ENCODE measurements around the gene DHRS12.

Gene DHRS12

GRCh38 chr13:51805925-51806324 is 2.0 kb upstream of the DHRS12 start:
- no peak for DNase-seq

GRCh38 chr13:51805313-51805712 is 1.4 kb upstream of the DHRS12 start:
- no peak for DNase-seq

- peak; percentile 38 for DNase-seq
These were observed 571 bp upstream of the DHRS12 start for GRCh38 chr13:51804295-51805172.

- no peak for DNase-seq
These were observed 1.1 kb downstream of the DHRS12 start for GRCh38 chr13:51802631-51803418.

GRCh38 chr13:51801631-51802099 is 2.3 kb downstream of the DHRS12 start:
- DNase-seq, result no peak

GRCh38 chr13:51800486-51800885 is 3.5 kb downstream of the DHRS12 start:
- no peak for DNase-seq

GRCh38 chr13:51799261-51799660 is 4.7 kb downstream of the DHRS12 start:
- DNase-seq, result no peak

GRCh38 chr13:51797664-51798488 is 6.1 kb downstream of the DHRS12 start:
- peak; percentile 44 for DNase-seq

GRCh38 chr13:51796546-51796945 is 7.4 kb downstream of the DHRS12 start:
- DNase-seq, result no peak

GRCh38 chr13:51795419-51795818 is 8.5 kb downstream of the DHRS12 start:
- DNase-seq, result no peak

- DNase-seq, result no peak
These were observed 9.0 kb downstream of the DHRS12 start for GRCh38 chr13:51794964-51795363.

- DNase-seq, result peak; percentile 45
These were observed 10.2 kb downstream of the DHRS12 start for GRCh38 chr13:51793570-51794271.

GRCh38 chr13:51786425-51787265 is 17.3 kb downstream of the DHRS12 start:
- DNase-seq, result no peak

- DNase-seq, result no peak
These were observed 18.1 kb downstream of the DHRS12 start for GRCh38 chr13:51785712-51786424.

- DNase-seq, result no peak
These were observed 19.9 kb downstream of the DHRS12 start for GRCh38 chr13:51784097-51784496.

- DNase-seq, result no peak
These were observed 20.4 kb downstream of the DHRS12 start for GRCh38 chr13:51783428-51784094.

- DNase-seq, result no peak
These were observed 21.8 kb downstream of the DHRS12 start for GRCh38 chr13:51782026-51782710.

GRCh38 chr13:51781246-51782022 is 22.5 kb downstream of the DHRS12 start:
- DNase-seq, result no peak

GRCh38 chr13:51780099-51780498 is 23.9 kb downstream of the DHRS12 start:
- no peak for DNase-seq
